Common myeloid progenitor, CD34-positive (primary cell): ENCODE data around the gene CFAP54.

Experiments
- CTCF ChIA-PET: fragments of 350-600 bp; sonication (Branson Sonifier 250); formaldehyde crosslinking; loops from one replicate; lab custom pipeline; 2021; ENCODE audit warnings: antibody characterized with exemption; lab: Charles Lee
- POLR2A ChIA-PET: fragments of 350-600 bp; sonication (Branson Sonifier 250); formaldehyde crosslinking; loops from one replicate; lab custom pipeline; 2021; ENCODE audit warnings: antibody characterized with exemption; lab: Charles Lee
- DNase-seq, 3 donors: peaks; one replicate each; pipeline versions ENCODE4 v3.0.0 to v3.0.0-alpha.2; 2013
- H3K27ac ChIP-seq, 2 experiments: 1 replicate in 1 of 2; 2 replicates in 1 of 2; pipeline ENCODE4 v1.7.0; 2013; ENCODE audit warnings: inconsistent platforms in 2 of 2, low read length in 2 of 2, mild to moderate bottlenecking in 2 of 2, low read depth in 1 of 2, moderate library complexity in 1 of 2; ENCODE audit not compliant: severe bottlenecking in 2 of 2, insufficient read depth in 1 of 2, poor library complexity in 1 of 2
- H3K27me3 ChIP-seq, 5 experiments: replicated peaks in 2 of 5; 1 replicate in 3 of 5; 2 replicates in 2 of 5; pipeline versions ENCODE4 v1.6.1 to v1.7.0; 2013; ENCODE audit warnings: low read length in 4 of 5, mild to moderate bottlenecking in 2 of 5, moderate library complexity in 2 of 5, inconsistent platforms in 1 of 5; ENCODE audit not compliant: insufficient read depth in 5 of 5, control insufficient read depth in 4 of 5
- H3K36me3 ChIP-seq, 4 experiments: 1 replicate in 2 of 4; 2 replicates in 2 of 4; pipeline versions ENCODE4 v1.6.1 to v1.7.0; 2013; ENCODE audit warnings: low read length in 3 of 4, control low read depth in 1 of 4, mild to moderate bottlenecking in 1 of 4; ENCODE audit not compliant: control insufficient read depth in 4 of 4, insufficient read depth in 4 of 4
- H3K4me1 ChIP-seq, 4 experiments: 1 replicate in 3 of 4; 2 replicates in 1 of 4; pipeline versions ENCODE4 v1.6.1 to v1.7.1; 2013; ENCODE audit warnings: low read length in 3 of 4, mild to moderate bottlenecking in 3 of 4, control low read depth in 1 of 4, inconsistent platforms in 1 of 4, moderate library complexity in 1 of 4; ENCODE audit not compliant: control insufficient read depth in 4 of 4, insufficient read depth in 4 of 4; ENCODE audit errors: control extremely low read depth in 1 of 4
- H3K4me3 ChIP-seq, 7 experiments: 1 replicate in 4 of 7; 2 replicates in 3 of 7; pipeline versions ENCODE4 v1.5.1 to v1.7.0; 2013; ENCODE audit warnings: mild to moderate bottlenecking in 7 of 7, low read length in 6 of 7, moderate library complexity in 6 of 7, inconsistent platforms in 2 of 7, low read depth in 2 of 7, control low read depth in 1 of 7; ENCODE audit not compliant: insufficient read depth in 4 of 7, control insufficient read depth in 1 of 7; ENCODE audit errors: extremely low read depth in 1 of 7
- H3K9me3 ChIP-seq, 5 experiments: 1 replicate in 4 of 5; 2 replicates in 1 of 5; pipeline versions ENCODE4 v1.6.1 to v1.7.1; 2013; ENCODE audit warnings: low read length in 4 of 5, mild to moderate bottlenecking in 2 of 5, inconsistent platforms in 1 of 5, low read depth in 1 of 5, moderate library complexity in 1 of 5; ENCODE audit not compliant: control insufficient read depth in 4 of 5, insufficient read depth in 2 of 5; ENCODE audit errors: control extremely low read depth in 1 of 5
- WGBS: methylation state at CpG from one replicate; pipeline ENCODE4 v1.1.5; 2013; ENCODE audit not compliant: insufficient coverage; 5-methylcytosine and 5-hydroxymethylcytosine counted together

The CFAP54 gene

DNA sequence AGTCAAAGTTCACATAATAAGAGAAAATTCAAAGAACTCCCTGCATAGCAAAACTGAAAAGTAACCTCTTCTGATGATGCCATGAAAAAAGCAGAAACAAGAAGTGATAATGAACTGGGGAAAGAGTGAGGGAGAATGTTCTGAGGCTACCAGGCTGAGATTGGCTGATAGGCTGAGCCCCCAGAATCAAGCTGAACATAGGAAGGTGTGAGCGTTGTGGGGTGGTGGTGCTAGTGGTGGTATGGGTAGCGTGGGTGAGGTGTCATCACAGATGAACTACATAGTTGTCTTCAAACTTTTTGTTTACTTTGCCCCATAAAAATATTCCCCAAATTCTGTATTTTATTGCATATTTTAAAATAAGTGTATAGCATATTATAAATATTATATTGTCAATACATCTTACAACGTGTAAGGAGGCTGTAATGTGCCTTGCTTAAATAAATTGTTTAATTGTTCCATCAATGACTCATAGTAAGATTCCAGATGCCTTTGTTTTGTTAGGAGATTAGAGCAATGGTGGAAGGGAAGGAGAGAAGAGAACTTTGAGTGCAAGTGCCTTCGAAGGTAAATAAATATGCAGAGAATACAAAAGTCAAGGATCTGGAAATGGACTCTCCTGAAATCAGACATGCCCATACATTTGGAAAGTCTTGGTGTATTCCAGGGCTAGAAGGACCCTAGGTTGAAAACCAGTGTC is 15.8 kb upstream of the CFAP54 start:
- Histone ChIP-seq H3K27me3 (no peaks in the 10 kb centered on the region), H3K9me3 (peaks cover 0 to 6% (median 0%) of the 10 kb centered on the region in 5 experiments), H3K4me3 (no peak overlapping the region), H3K4me1 (no peaks in the 10 kb centered on the region), H3K36me3 (no peaks in the 10 kb centered on the region), H3K27ac (no peak overlapping the region)
- DNase-seq: no peak
- WGBS: no CpG with 5 or more reads among the region's 4 CpGs
- ChIA-PET POLR2A (no interaction called here), CTCF (interaction anchor here (1.3 kb wide), 1 partner anchor 9 kb away, joined by 5 read pairs; no protein-coding TSS in a partner anchor)

DNA sequence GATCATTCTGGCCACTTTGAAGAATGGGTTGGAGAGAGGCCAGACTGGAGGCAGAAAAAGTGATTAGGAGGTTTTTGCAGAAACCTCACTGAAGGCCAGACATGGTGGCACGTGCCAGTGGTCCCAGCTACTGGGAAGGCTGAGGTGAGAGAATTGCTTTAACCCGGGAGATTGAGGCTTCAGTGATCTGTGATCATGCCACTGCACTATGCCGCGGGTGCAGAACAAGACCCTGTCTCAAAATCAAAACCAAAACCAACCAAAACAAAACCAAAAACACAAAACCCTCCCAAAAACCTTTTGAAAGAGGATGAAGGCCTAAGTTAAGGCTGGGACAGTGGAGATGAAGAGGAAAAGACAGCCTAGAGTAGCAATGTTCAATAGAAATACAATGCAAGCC is 15.2 kb upstream of the CFAP54 start:
- Histone ChIP-seq H3K9me3 (peaks cover 0 to 6% (median 0%) of the 10 kb centered on the region in 5 experiments), H3K27me3 (no peaks in the 10 kb centered on the region), H3K27ac (no peak overlapping the region), H3K4me3 (no peak overlapping the region), H3K4me1 (no peaks in the 10 kb centered on the region), H3K36me3 (no peaks in the 10 kb centered on the region)
- POLR2A ChIA-PET: no interaction called here
- CTCF ChIA-PET: no interaction called here
- WGBS: no CpG with 5 or more reads among the region's 4 CpGs
- DNase-seq: no peak

DNA sequence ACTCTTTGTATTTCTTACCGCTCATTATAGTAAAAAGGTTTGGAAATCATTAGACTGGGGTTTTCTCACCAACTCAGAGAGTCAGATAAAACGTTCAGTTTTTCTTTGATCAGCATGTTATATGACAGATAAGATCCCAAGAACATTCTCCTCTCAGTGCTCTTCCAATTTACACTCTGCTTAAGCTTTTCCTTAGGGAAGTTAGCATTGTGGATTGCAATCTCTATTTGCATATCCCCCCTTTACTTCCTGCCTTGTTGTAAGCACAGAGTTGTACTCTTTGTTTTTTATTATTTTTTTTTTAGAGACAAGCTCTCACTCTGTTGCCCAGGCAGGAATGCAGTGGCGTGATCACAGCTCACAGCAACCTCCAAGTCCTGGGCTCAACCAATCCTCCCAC is 11.4 kb upstream of the CFAP54 start:
- DNase-seq: no peak
- POLR2A ChIA-PET: no interaction called here
- H3K27ac ChIP-seq: no peak overlapping the region
- no peaks in the 10 kb centered on the region for H3K9me3 ChIP-seq
- no peaks in the 10 kb centered on the region for H3K4me1 ChIP-seq
- WGBS: 20% methylated on average over 1 of the region's 3 CpGs
- CTCF ChIA-PET: no interaction called here
- H3K27me3 ChIP-seq: no peaks in the 10 kb centered on the region
- H3K36me3 ChIP-seq: no peaks in the 10 kb centered on the region
- H3K4me3 ChIP-seq: no peak overlapping the region

DNA sequence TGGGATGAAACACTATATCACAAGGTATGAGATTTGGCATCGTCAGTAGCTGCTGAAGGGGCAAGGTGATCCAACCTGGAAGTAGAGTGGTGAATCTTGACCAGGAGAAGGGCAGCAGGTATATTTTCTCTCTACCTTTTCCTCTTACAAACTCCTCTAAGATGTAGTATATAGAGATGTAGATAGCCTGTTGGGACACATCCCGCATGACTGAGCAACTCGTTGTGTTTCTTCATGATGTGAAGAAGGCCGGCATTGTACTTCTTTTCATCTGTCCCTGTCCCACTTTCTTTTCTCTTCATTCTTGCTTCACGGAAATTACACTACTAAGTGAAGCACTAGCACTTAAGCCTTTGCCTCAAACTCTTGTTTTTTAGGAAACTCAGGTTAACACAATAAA is 7.3 kb upstream of the CFAP54 start:
- no peak overlapping the region for H3K4me3 ChIP-seq
- no peak for DNase-seq
- ChIA-PET POLR2A (no interaction called here), CTCF (no interaction called here)
- H3K27ac ChIP-seq: no peak overlapping the region
- no peaks in the 10 kb centered on the region for H3K27me3 ChIP-seq
- no peaks in the 10 kb centered on the region for H3K9me3 ChIP-seq
- H3K36me3 ChIP-seq: no peaks in the 10 kb centered on the region
- peaks cover 0 to 5% (median 4%) of the 10 kb centered on the region in 4 experiments for H3K4me1 ChIP-seq
- 100% methylated on average over 3 of the region's 5 CpGs for WGBS

DNA sequence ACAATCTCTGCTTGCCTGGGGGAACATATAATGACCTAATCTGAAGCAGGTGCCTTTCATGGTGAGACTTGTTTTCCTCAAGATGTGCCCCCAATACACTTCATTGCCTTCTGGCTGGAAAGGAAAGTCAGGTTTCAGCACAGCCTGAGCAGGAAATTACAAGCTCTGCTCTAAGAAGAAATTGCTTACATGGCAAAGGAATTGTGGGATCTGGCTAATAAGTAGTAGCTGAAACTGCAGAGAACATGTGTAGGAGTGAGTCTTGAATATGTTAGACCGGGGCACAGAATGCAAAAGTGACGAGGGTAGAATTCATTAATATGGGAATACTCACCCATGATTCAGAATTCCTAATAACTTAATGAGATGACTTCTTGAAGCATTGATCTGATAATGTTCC is 6.3 kb upstream of the CFAP54 start:
- Histone ChIP-seq H3K4me1 (peaks cover 0 to 5% (median 4%) of the 10 kb centered on the region in 4 experiments), H3K27me3 (no peaks in the 10 kb centered on the region), H3K27ac (no peak overlapping the region), H3K36me3 (no peaks in the 10 kb centered on the region), H3K9me3 (no peaks in the 10 kb centered on the region), H3K4me3 (no peak overlapping the region)
- ChIA-PET POLR2A (no interaction called here), CTCF (no interaction called here)
- no CpG with 5 or more reads among the region's 2 CpGs for WGBS
- no peak for DNase-seq

DNA sequence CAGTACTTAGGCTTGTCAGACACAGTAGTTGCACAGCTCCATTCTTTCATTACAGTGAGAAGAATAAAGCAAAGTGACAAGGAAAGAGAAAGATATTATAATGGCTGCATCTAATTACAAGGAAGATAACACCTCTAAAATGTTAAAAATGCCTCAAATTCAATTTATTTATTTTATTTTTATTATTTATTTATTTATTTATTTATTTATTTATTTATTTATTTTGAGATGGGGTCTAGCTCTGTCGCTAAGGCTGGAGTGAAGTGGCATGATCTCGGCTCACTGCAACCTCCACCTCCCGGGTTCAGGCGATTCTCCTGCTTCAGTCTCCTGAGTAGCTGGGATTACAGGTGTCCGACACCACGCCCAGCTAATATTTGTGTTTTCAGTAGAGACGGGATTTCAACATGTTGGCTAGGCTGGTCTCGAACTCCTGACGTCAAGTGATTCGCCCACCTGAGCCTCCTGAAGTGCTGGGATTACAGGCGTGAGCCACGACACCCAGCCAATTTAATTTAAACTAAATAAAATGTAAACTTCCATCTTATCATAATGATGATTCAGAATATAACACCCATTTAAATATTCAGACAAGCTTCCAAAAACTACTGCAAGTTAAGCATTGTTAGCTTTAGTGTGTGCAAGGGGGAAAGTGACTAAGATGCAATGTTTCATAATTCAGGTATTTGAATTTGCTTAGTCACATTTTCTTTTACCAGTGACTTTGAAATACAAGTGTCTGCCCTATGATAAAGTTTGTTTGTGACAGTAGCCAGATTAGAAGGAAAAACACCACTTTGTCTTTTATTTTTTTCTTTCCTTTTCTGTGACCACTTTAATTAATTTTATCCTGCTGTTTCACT is 2.4 kb upstream of the CFAP54 start:
- Histone ChIP-seq H3K4me1 (peaks cover 2 to 14% (median 9%) of the 10 kb centered on the region in 4 experiments), H3K27me3 (peaks cover 0 to 4% (median 0%) of the 10 kb centered on the region in 5 experiments), H3K27ac (no peak overlapping the region), H3K9me3 (no peaks in the 10 kb centered on the region), H3K36me3 (no peaks in the 10 kb centered on the region), H3K4me3 (no peak overlapping the region)
- WGBS: 100% methylated on average over 6 of the region's 12 CpGs
- ChIA-PET CTCF (interaction anchor here (0.7 to 1.6 kb wide), 8 partner anchors 17 to 88 kb away, joined by 3 to 4 read pairs (median 3); no protein-coding TSS in a partner anchor), POLR2A (no interaction called here)
- DNase-seq: peak in 2 of 3 donors; percentile 43

DNA sequence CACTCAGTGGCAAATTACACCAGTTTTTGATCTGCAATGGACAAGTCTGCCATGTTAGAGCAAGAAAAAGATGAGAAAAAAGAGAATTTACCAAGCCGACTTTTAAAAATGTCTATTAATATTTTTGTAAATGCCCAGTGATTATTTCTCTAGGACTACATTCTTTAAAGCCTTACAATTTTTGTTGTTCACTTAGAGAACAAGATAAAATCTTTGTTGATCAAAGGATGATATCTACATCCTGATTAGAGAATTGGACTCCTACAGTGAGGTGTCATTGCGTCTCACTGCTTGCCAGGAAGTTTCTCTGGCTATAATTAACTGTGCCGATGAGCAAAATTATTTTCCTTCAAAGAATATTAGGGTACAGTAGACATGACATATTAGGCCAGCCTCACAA is 1.7 kb upstream of the CFAP54 start:
- Histone ChIP-seq H3K27me3 (peaks cover 0 to 4% (median 0%) of the 10 kb centered on the region in 5 experiments), H3K4me3 (no peak overlapping the region), H3K36me3 (no peaks in the 10 kb centered on the region), H3K27ac (no peak overlapping the region), H3K9me3 (no peaks in the 10 kb centered on the region), H3K4me1 (peaks cover 2 to 14% (median 9%) of the 10 kb centered on the region in 4 experiments)
- POLR2A ChIA-PET: no interaction called here
- CTCF ChIA-PET: interaction anchor here (0.9 to 2.8 kb wide), 4 partner anchors 22 to 70 kb away, joined by 3 to 18 read pairs (median 3); no protein-coding TSS in a partner anchor
- 89% methylated on average over 2 of the region's 3 CpGs for WGBS
- no peak for DNase-seq
